Germinal center (tissue), 1 donor: ENCODE data around the gene MAD1L1.

Experiments
- DNase-seq: peaks from one replicate; pipeline ENCODE4 v3.0.0; 2012; ENCODE audit warnings: mixed read lengths, low spot score

Gene MAD1L1

DNA sequence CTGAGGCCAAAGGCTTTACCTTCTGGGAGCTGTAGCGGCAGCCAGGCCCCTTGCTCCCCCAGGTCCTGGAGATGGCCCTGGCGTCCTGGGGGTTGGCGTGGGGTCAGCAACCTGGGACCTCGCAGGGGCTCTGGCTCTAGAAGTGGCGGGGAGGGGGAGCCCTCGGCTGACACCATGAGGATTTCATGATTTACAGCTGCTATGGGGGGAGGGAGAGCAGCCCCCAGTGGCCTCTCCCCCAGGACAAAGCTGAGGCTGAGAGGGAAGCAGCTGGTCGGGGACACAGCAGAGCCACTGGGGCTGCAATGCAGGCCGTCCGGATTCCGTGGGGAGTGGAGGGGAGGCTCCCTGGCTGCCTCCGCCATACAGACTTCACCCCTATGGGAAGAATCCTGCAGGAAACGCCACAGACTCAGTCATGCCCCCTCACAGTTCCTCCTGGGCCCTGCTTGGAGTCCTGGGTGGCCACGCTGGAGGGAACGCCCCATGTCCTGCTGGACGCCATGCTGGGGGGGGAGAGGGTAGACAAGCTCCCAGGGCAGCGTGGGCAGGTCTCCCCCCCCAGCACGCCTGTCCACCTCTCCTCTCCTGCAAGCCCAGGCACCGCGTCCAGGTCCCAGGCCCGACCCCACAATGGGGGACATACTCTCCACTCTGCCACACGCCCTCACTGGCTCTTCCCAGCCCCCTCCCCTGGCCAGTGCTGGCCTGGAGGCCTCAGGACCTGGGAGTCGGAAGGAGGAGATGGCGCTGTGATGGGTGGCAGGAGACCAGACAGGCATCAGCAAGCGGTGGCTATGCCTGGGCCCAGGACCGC lies 319.1 kb downstream of the MAD1L1 start:
- no peak for DNase-seq

GRCh38 chr7:1912593-1913465 lies 319.9 kb downstream of the MAD1L1 start:
- peak; percentile 52 for DNase-seq

GRCh38 chr7:1911571-1911970 lies 321.2 kb downstream of the MAD1L1 start:
- DNase-seq, result no peak

- DNase-seq, result no peak
Measured at GRCh38 chr7:1910827-1911226, 321.9 kb downstream of the MAD1L1 start.

DNA sequence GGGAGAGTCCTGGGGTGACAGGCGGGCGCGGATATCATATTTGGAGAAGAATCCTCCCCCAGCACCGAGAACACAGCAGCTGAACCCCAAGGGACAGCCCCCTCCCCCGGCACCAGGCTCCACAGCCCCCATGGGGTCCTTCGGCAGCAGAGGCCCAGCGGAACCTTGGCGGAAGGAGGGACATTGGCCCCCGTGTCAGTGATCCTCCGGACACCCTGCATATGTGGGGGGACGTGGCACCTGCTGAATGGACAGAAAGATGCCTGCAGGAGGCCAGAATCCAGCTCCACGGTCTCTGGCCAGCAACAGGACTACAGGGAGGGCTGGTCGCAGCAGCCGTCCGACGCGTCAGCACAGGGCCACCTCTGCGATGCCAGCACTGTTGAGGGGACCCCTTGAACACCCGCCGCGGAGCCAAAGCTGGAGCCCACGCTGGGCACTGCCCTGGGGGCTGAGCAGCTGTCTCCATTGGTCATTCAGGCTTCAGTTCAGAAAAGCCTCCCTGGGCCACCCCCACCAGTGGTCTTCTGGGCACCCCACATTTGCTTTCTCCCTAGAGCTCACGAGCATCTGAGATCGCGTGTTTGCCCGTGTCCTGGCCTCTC lies 322.6 kb downstream of the MAD1L1 start:
- no peak for DNase-seq

DNA sequence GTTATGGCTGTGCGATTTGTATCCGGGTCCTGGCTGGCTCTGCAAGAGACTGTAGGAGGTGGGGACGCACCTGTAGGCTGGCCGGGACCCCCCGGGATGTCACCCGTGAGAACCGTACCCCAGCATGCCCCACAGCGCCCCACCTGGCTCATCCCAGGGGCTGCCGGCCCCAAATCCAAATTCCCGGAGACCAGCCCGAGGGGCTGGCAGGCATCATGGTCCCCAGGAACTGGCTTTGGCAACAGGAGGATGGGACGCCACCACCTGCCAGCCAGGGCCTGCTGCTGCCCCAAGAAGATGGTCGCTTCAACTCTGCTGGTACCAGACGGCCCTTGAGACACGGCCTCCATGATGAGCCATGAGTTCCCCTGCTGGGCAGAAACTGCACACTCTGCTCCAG lies 323.3 kb downstream of the MAD1L1 start:
- no peak for DNase-seq

GRCh38 chr7:1908823-1909420 lies 323.8 kb downstream of the MAD1L1 start:
- DNase-seq, result no peak

DNA sequence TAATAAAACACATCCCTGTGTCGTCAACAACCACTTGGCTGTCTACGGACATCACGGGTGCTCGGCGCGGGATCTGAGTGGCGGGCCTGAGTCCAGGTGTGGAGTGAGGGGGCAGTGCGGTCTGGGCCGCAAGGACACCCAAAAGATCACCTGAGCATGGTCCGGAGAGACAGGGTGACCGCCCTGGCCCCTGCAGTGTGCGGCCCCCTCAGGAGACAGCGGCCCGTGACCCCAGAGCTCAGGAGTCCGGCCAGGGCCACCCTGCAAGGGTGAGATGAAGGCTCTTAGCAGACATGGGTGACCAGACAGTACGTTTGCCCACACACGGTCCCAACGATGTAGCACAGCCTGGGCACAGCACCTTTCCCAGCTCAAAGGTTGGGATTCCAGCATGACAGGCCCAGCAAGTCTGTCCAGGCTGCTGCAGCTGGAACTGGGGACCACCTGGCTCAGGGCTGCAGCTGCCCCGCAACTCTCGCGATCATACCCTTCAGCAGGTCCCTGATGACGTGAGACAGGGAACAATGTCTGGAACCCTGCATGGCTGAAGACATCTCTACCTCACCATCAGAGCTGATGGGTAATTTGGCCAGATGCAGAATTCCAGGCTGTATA lies 324.9 kb downstream of the MAD1L1 start:
- DNase-seq, result no peak

GRCh38 chr7:1906988-1907745 lies 325.6 kb downstream of the MAD1L1 start:
- DNase-seq, result no peak

DNA sequence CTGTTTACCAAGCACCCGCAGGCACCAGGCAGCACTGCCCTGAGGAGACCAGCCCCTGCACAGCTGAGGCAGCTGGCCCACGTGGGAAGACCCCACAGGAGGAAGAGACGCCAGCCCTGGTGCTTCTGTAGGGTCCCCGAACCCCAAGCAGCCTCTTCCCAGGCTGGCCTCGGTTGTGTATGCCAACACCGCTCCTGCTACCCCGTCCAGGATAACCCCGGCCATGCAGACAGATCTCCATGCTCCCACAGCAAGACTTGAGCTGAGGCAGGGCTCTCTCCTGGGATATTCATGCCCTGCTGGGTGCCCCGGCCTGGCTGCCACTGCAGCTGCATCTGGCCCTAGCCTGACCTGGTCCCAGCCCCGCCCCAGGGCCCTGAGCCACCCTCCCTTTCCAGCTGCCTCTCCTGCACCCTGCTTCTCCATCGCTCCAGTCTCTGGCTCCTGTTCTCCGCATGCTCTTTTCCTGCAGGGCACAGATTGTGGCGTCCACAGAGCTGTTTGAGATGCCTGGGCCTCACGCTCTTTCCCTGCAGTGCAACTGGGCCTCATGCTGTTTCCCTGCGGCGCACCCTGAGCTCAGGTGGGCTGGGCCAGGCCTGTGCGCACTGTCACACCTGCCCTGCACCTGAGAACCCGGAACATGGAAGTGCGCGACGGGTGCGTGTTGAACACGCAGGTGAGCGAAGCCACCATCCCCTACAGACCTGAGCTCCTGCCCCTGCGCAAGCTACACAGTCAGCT lies 326.5 kb downstream of the MAD1L1 start:
- no peak for DNase-seq

DNA sequence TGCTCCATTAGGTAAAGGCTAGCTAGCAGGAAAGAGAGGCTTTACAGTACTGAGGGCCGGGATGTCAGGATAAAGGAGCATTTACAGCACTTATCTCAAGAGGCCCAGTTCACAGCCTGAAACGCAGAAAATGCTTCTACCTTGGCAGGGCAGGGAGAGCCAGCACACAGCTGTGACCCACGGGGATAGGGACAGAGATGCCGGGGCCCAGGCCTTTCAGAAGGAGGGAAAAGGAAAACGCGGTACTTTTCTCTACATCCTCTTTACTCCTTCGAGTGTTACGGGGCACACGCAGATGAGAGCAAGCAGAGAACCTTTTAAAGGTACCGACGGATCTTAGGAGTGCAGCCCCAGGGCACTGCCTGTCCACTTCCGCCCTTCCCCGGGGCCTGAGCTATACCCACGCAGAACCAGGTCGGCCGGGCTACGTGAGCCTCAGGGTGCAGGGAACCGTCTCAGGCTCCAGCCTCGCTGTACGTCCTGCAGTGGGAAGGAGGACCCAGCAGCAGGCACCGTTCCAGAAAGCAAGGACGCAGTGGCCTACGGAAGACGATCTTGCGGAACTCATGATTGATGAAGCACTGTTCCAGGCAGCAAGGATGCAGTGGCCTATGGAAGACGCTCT lies 330.4 kb downstream of the MAD1L1 start:
- no peak for DNase-seq

GRCh38 chr7:1901431-1902210 lies 331.1 kb downstream of the MAD1L1 start:
- no peak for DNase-seq

- no peak for DNase-seq
Measured at GRCh38 chr7:1900847-1901246, 331.9 kb downstream of the MAD1L1 start.

- no peak for DNase-seq
Measured at GRCh38 chr7:1899951-1900762, 332.6 kb downstream of the MAD1L1 start.

DNA sequence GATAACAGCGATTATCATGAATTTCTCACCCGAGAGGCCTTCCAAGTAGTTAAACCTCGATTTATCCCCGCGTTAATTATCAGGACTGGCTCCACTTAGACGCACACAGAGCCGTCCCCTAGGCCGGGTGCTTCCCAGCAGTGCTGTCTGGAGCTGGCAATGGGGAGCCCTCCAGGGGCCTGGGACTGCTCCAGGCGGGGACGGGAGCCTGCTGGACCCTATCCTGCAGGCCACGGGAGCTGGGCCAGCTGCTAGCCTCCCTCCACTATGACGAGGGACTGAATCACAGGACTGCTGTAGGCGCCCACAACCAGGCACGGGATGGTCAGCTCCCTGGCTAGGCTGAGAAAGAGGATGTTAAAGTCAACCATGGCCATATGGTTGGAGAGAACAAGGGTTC lies 333.5 kb downstream of the MAD1L1 start:
- no peak for DNase-seq

- DNase-seq, result no peak
Measured at GRCh38 chr7:1898628-1899185, 334.0 kb downstream of the MAD1L1 start.

GRCh38 chr7:1897861-1898627 lies 334.7 kb downstream of the MAD1L1 start:
- DNase-seq, result no peak
